AG20443 (cell line): Measurements from ENCODE around the gene TMEM30B.

Experiments
- DNase-seq: peaks from one replicate; pipeline ENCODE4 v3.0.0; 2012; ENCODE audit warnings: low spot score, mixed read lengths

Gene TMEM30B

GRCh38 chr14:61298824-61299223 lies 17.7 kb upstream of the TMEM30B start:
- no peak for DNase-seq

GRCh38 chr14:61297581-61297980 lies 16.4 kb upstream of the TMEM30B start:
- no peak for DNase-seq

- peak; percentile 48 for DNase-seq
Observed at GRCh38 chr14:61296719-61297502, 15.8 kb upstream of the TMEM30B start.

GRCh38 chr14:61296151-61296550 lies 15.0 kb upstream of the TMEM30B start:
- DNase-seq: no peak

- no peak for DNase-seq
Observed at GRCh38 chr14:61290701-61291100, 9.6 kb upstream of the TMEM30B start.

- DNase-seq: no peak
Observed at GRCh38 chr14:61288720-61289119, 7.6 kb upstream of the TMEM30B start.

GRCh38 chr14:61288228-61288627 lies 7.1 kb upstream of the TMEM30B start:
- no peak for DNase-seq

GRCh38 chr14:61287196-61287595 lies 6.1 kb upstream of the TMEM30B start:
- no peak for DNase-seq

GRCh38 chr14:61285364-61285763 lies 4.2 kb upstream of the TMEM30B start:
- no peak for DNase-seq

- no peak for DNase-seq
Observed at GRCh38 chr14:61284001-61284400, 2.9 kb upstream of the TMEM30B start.

- DNase-seq: no peak
Observed at GRCh38 chr14:61282746-61283145, 1.6 kb upstream of the TMEM30B start.

- DNase-seq: no peak
Observed at GRCh38 chr14:61281948-61282275, 774 bp upstream of the TMEM30B start.

- peak; percentile 70 for DNase-seq
Observed at GRCh38 chr14:61280526-61281185, 482 bp downstream of the TMEM30B start.

- DNase-seq: no peak
Observed at GRCh38 chr14:61280092-61280525, 1.0 kb downstream of the TMEM30B start.

- DNase-seq: no peak
Observed at GRCh38 chr14:61279082-61279481, 2.1 kb downstream of the TMEM30B start.

GRCh38 chr14:61277784-61278183 lies 3.4 kb downstream of the TMEM30B start:
- no peak for DNase-seq

- DNase-seq: no peak
Observed at GRCh38 chr14:61277232-61277631, 3.9 kb downstream of the TMEM30B start.

GRCh38 chr14:61271552-61271951 lies 9.6 kb downstream of the TMEM30B start:
- DNase-seq: no peak

GRCh38 chr14:61270714-61271113 lies 10.4 kb downstream of the TMEM30B start:
- no peak for DNase-seq

GRCh38 chr14:61269321-61270083 lies 11.6 kb downstream of the TMEM30B start:
- peak; percentile 71 for DNase-seq

- DNase-seq: no peak
Observed at GRCh38 chr14:61268812-61269211, 12.3 kb downstream of the TMEM30B start.

GRCh38 chr14:61266891-61267740 lies 14.0 kb downstream of the TMEM30B start:
- DNase-seq: no peak
